Breast epithelium (tissue), 4 donors: Measurements from ENCODE around the gene PMCH. TPM values are rescaled to one million over a fixed set of nuclear protein-coding genes. Genes with fewer than 3 reads are reported as not detected.
"Not testable (repeated sequence)": the region's sequence is repeated elsewhere in the genome, so short reads cannot be mapped to it uniquely, and the experiment has no call there.

Experiments
- DNase-seq, 2 donors: peaks; one replicate each; pipeline ENCODE4 v3.0.0-alpha.2; 2019; ENCODE audit warnings: low spot score in 2 of 2
- H3K27ac ChIP-seq, 2 donors: fragments of 200-600 bp; sonication (generic) in 1 of 2; one replicate each; pipeline ENCODE4 v1.5.1; 2016 to 2019; ENCODE audit warnings: mild to moderate bottlenecking in 1 of 2
- H3K27me3 ChIP-seq, 2 donors: fragments of 200-600 bp; sonication (generic) in 1 of 2; one replicate each; pipeline versions ENCODE4 v1.5.1 to v1.6.0; 2017 to 2019; ENCODE audit warnings: control low read depth in 1 of 2, mild to moderate bottlenecking in 1 of 2
- H3K36me3 ChIP-seq: fragments of 200-600 bp; one replicate; pipeline ENCODE4 v1.5.1; 2019
- H3K4me1 ChIP-seq, 2 donors: fragments of 200-600 bp; sonication (generic); one replicate each; pipeline ENCODE4 v1.5.1; 2016 to 2019; ENCODE audit warnings: control low read depth in 1 of 2
- H3K4me3 ChIP-seq, 3 donors: fragments of 200-600 bp; sonication (generic); 1 replicate in 2 of 3; 2 replicates in 1 of 3; pipeline ENCODE4 v1.5.1; 2016 to 2019; ENCODE audit warnings: mild to moderate bottlenecking in 3 of 3, moderate library complexity in 2 of 3
- H3K9me3 ChIP-seq, 2 donors: fragments of 200-600 bp; sonication (generic) in 1 of 2; one replicate each; pipeline ENCODE4 v1.5.1; 2016 to 2019; ENCODE audit warnings: control low read depth in 1 of 2
- POLR2A ChIP-seq: fragments of 450-650 bp; IDR thresholded peaks from one replicate; pipeline ENCODE4 v1.6.1; 2016; ENCODE audit warnings: antibody characterized with exemption, mild to moderate bottlenecking, moderate library complexity
- POLR2AphosphoS5 ChIP-seq, 3 donors: sonication (generic); formaldehyde crosslinking; IDR thresholded peaks; one replicate each; pipeline ENCODE4 v1.6.1; 2017; ENCODE audit warnings: antibody characterized with exemption in 3 of 3
- intact Hi-C: fragments of 100-400 bp; cut with DNase I; formaldehyde crosslinking; loops from one replicate; pipeline ENCODE4 v1.15.1; 2023; ENCODE audit warnings: low total_unique reads
- total RNA-seq, 3 donors: library from RNA; depleted of rRNA; stranded (reverse); fragments of >200 nt; gene quantifications; one replicate each; pipeline ENCODE4 v1.1.0, GENCODE V29; 2016
- TF ChIP-seq, protein P1 (sequence below), 3 donors: fragments of 450-650 bp; IDR thresholded peaks; one replicate each; pipeline ENCODE4 v1.5.1; 2016 to 2017; ENCODE audit warnings: antibody characterized with exemption in 3 of 3, mild to moderate bottlenecking in 3 of 3, moderate library complexity in 3 of 3

The PMCH gene
- not detected for total RNA-seq

DNA sequence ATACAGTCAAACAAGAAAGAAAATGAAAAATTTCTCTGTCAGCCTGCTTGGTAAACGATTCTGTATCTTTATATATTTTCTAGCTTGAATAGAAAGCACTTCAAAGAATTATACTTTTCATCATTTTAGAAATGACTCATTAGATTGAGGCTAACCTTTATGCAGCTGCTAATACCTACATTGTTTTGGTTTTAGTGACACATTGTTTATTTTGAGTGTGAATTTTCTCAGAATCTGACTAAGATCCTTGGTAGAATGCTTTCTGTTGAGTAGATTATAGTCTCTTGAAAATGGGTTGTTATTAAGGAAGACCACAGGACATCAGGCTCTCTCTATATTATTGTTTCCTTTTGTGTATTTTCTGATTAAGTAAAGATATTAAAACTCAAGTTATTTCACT is at the start of gene PMCH:
PMCH (minus strand) TSS at position 45 of the 400 bp plus-strand sequence. CDS start 63 bp downstream, outside the sequence.
- no peaks in the 10 kb centered on the region for H3K27me3 ChIP-seq
- H3K36me3 ChIP-seq, result no peaks in the 10 kb centered on the region
- intact Hi-C loops, result loop anchor here (5.0 kb wide), 1 partner anchor 450 kb away; no protein-coding TSS in a partner anchor
- no peak within 1 kb of the TSS for H3K27ac ChIP-seq
- TF ChIP-seq POLR2AphosphoS5 (IDR thresholded peaks at IDR 0.05) (no peak), POLR2A (no peak)
- TF ChIP-seq, protein P1, sequence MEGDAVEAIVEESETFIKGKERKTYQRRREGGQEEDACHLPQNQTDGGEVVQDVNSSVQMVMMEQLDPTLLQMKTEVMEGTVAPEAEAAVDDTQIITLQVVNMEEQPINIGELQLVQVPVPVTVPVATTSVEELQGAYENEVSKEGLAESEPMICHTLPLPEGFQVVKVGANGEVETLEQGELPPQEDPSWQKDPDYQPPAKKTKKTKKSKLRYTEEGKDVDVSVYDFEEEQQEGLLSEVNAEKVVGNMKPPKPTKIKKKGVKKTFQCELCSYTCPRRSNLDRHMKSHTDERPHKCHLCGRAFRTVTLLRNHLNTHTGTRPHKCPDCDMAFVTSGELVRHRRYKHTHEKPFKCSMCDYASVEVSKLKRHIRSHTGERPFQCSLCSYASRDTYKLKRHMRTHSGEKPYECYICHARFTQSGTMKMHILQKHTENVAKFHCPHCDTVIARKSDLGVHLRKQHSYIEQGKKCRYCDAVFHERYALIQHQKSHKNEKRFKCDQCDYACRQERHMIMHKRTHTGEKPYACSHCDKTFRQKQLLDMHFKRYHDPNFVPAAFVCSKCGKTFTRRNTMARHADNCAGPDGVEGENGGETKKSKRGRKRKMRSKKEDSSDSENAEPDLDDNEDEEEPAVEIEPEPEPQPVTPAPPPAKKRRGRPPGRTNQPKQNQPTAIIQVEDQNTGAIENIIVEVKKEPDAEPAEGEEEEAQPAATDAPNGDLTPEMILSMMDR (IDR thresholded peaks at IDR 0.05), result no peak
- no peaks in the 10 kb centered on the region for H3K9me3 ChIP-seq
- H3K4me1 ChIP-seq, result no peaks in the 10 kb centered on the region
- DNase-seq, result no peak
- no peak within 1 kb of the TSS for H3K4me3 ChIP-seq

- H3K27ac ChIP-seq, H3K27me3 ChIP-seq, intact Hi-C loops, H3K4me1 ChIP-seq, DNase-seq, H3K4me3 ChIP-seq, H3K36me3 ChIP-seq: not testable (repeated sequence)
- H3K9me3 ChIP-seq, result peaks cover 0 to 19% of the 10 kb centered on the region in 2 donors
These were observed 43.2 kb upstream of the PMCH start for GRCh38 chr12:102240859-102241258.

DNA sequence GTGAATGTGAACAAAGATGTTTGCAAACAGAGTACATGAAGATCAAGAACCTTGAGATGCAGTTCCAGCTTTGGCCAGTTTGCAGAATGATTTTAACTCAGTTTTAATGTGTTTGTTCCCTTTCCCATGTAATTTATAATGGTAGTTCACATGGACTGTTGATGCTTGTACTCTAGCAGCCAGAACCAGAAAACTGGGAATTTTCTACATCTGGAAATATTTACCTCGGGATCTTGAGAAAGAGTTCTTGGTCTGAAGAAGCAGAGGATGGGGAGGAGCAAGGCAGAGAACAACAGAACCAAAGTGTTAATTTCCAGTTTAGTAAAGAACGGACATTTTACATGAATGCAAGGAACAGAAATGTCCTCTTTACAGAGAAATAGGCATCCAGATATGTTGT is 37.0 kb upstream of the PMCH start:
- no peak for DNase-seq
- H3K4me3 ChIP-seq, result no peak overlapping the region
- intact Hi-C loops, result loop anchor here (10.0 kb wide), 1 partner anchor 1830 kb away; no protein-coding TSS in a partner anchor
- H3K27me3 ChIP-seq, result no peaks in the 10 kb centered on the region
- TF ChIP-seq POLR2A (no peak), POLR2AphosphoS5 (IDR thresholded peaks at IDR 0.05) (no peak)
- TF ChIP-seq, protein P1 (IDR thresholded peaks at IDR 0.05), result no peak
- peaks cover 0 to 2% of the 10 kb centered on the region in 2 donors for H3K9me3 ChIP-seq
- no peaks in the 10 kb centered on the region for H3K36me3 ChIP-seq
- H3K4me1 ChIP-seq, result no peaks in the 10 kb centered on the region
- H3K27ac ChIP-seq, result peak overlapping the region; percentile 16 to 23

DNA sequence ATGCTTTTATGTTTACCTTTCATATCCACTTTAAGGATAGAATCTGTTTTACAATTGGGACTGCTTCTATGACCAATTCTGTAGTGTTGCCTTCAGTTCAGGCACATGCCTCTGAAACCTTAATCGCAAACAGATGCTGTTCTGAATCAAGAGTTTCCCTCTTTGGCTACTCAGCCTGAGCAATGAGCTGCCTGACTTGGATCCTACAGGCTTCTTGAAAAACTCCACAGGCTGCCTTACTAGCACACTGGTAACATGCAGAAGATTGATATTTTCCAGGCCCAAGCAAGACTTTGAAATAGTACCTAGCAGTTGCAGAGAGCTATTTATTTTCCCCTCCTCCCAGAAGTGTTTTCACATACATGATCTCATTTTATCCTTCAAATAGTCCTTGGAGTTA is 34.8 kb upstream of the PMCH start:
- no peaks in the 10 kb centered on the region for H3K9me3 ChIP-seq
- H3K27ac ChIP-seq, result peak overlapping the region; percentile 48 to 64
- H3K36me3 ChIP-seq, result no peaks in the 10 kb centered on the region
- TF ChIP-seq POLR2AphosphoS5 (IDR thresholded peaks at IDR 0.05) (peak in 1 of 3 donors; percentile 78), POLR2A (no peak)
- TF ChIP-seq, protein P1 (IDR thresholded peaks at IDR 0.05), result no peak
- no peaks in the 10 kb centered on the region for H3K27me3 ChIP-seq
- no peak overlapping the region for H3K4me3 ChIP-seq
- intact Hi-C loops, result loop anchor here (10.0 kb wide), 1 partner anchor 1828 kb away; no protein-coding TSS in a partner anchor
- DNase-seq, result peak in 1 of 2 donors; percentile 27
- no peaks in the 10 kb centered on the region for H3K4me1 ChIP-seq

- no peaks in the 10 kb centered on the region for H3K27me3 ChIP-seq
- DNase-seq, result no peak
- H3K9me3 ChIP-seq, result no peaks in the 10 kb centered on the region
- H3K4me1 ChIP-seq, result no peaks in the 10 kb centered on the region
- TF ChIP-seq POLR2A (no peak), POLR2AphosphoS5 (IDR thresholded peaks at IDR 0.05) (no peak)
- TF ChIP-seq, protein P1 (IDR thresholded peaks at IDR 0.05), result no peak
- intact Hi-C loops, result loop anchor here (10.0 kb wide), 1 partner anchor 1827 kb away; no protein-coding TSS in a partner anchor
- no peaks in the 10 kb centered on the region for H3K36me3 ChIP-seq
- no peak overlapping the region for H3K4me3 ChIP-seq
- peak overlapping the region; percentile 48 to 64 for H3K27ac ChIP-seq
These were observed 34.4 kb upstream of the PMCH start for GRCh38 chr12:102232036-102232435.

GRCh38 chr12:102227954-102228353 is 30.3 kb upstream of the PMCH start:
- intact Hi-C loops, result no loop called here
- TF ChIP-seq POLR2A, result no peak
- TF ChIP-seq POLR2AphosphoS5 (IDR thresholded peaks at IDR 0.05), result no peak
- TF ChIP-seq, protein P1 (IDR thresholded peaks at IDR 0.05), result no peak
- H3K36me3 ChIP-seq, result no peaks in the 10 kb centered on the region
- no peaks in the 10 kb centered on the region for H3K27me3 ChIP-seq
- DNase-seq, result no peak
- H3K4me3 ChIP-seq, result no peak overlapping the region
- no peaks in the 10 kb centered on the region for H3K9me3 ChIP-seq
- no peaks in the 10 kb centered on the region for H3K4me1 ChIP-seq
- no peak overlapping the region for H3K27ac ChIP-seq
